Adrenal gland (tissue), 12 donors: ENCODE results near the gene RPH3AL. TPM values are rescaled to one million over a fixed set of nuclear protein-coding genes. Genes with fewer than 3 reads are reported as not detected.

Source experiments
- DNase-seq, 7 donors: peaks; one replicate each; pipeline ENCODE4 v3.0.0-alpha.2; 2019 to 2020
- H3K27ac ChIP-seq, 5 donors: fragments of 200-600 bp; sonication (generic) in 4 of 5; 1 replicate in 3 of 5; 2 replicates in 2 of 5; pipeline versions ENCODE4 v1.5.1 to v1.8.0; 2016 to 2020; ENCODE audit warnings: mild to moderate bottlenecking in 1 of 5
- H3K27me3 ChIP-seq: fragments of 200-600 bp; 2 replicates; pipeline ENCODE4 v1.8.0; 2021
- H3K36me3 ChIP-seq, 2 donors: fragments of 200-600 bp; replicated peaks in 1 of 2; 1 replicate in 1 of 2; 2 replicates in 1 of 2; pipeline versions ENCODE4 v1.5.1 to v1.8.0; 2018 to 2022
- H3K4me1 ChIP-seq, 2 donors: fragments of 200-600 bp; replicated peaks in 1 of 2; 1 replicate in 1 of 2; 2 replicates in 1 of 2; pipeline versions ENCODE4 v1.5.1 to v1.8.0; 2018 to 2021
- H3K4me3 ChIP-seq, 4 donors: fragments of 200-600 bp; sonication (generic) in 3 of 4; one replicate each; pipeline ENCODE4 v1.5.1; 2016 to 2018
- H3K9me3 ChIP-seq, 3 donors: fragments of 200-600 bp; sonication (generic) in 1 of 3; replicated peaks in 1 of 3; 1 replicate in 2 of 3; 2 replicates in 1 of 3; pipeline versions ENCODE4 v1.5.1 to v1.8.0; 2016 to 2021
- POLR2A ChIP-seq, 2 donors: fragments of 450-650 bp; IDR thresholded peaks; one replicate each; pipeline ENCODE4 v1.6.1; 2017; ENCODE audit warnings: antibody characterized with exemption in 2 of 2, mild to moderate bottlenecking in 2 of 2, moderate library complexity in 1 of 2
- WGBS, 4 donors: extraction: QIAGEN DNeasy Blood & Tissue Kit in 2 of 4; methylation state at CpG; one replicate each; pipeline versions ENCODE4 v1.1.5 to v1.1.7; 2013 to 2017; 5-methylcytosine and 5-hydroxymethylcytosine counted together
- intact Hi-C, 2 donors: fragments of 100-400 bp; cut with DNase I; formaldehyde crosslinking; loops; one replicate each; pipeline versions ENCODE4 v1.14.1 to v1.15.0; 2022 to 2023
- polyA plus RNA-seq, 3 donors: library from polyadenylated mRNA; stranded (reverse); fragments of 200-250 nt in 2 of 3; fragments of 350-450 nt in 1 of 3; fragmentation: Illumina TruSeq in 1 of 3; extraction: RNeasy Lipid Tissue Mini Kit (QIAGEN cat#74804) in 1 of 3; gene quantifications; one replicate each; pipeline ENCODE4 v1.2.3, GENCODE V29; 2013 to 2014
- total RNA-seq, 9 donors: library from RNA; depleted of rRNA in 4 of 9; stranded (reverse); fragments of >200 nt in 4 of 9; fragments of 120-200 nt in 1 of 9; fragmentation: NEBNext Ultra II Directional in 1 of 9; extraction: Animal tissue kit (Norgen Biotek cat#: 25700) in 1 of 9; gene quantifications; one replicate each; pipeline versions ENCODE4 v1.1.0 to v1.2.4, GENCODE V29; 2013 to 2023
- TF ChIP-seq, protein P1 (sequence below), 6 experiments: fragments of 450-650 bp in 4 of 6; fragments of 200-600 bp in 2 of 6; sonication (generic) in 1 of 6; IDR thresholded peaks; 1 replicate in 5 of 6; 2 replicates in 1 of 6; pipeline versions ENCODE4 v1.5.1 to v1.8.0; 2016 to 2021; ENCODE audit warnings: antibody characterized with exemption in 6 of 6, mild to moderate bottlenecking in 2 of 6, moderate library complexity in 1 of 6
- donor health status: healthy with polysubstance abuse.
- donor health status: Bipolar disorder and iron deficiency.
- donor health status: DM: yes; HTN: yes; CAD: no.
- donor health status: DM: no; HTN: no; CAD: no.
- donor health status: DM: no; HTN: no; CAD: no.
- donor health status: DM: yes; HTN: yes; CAD: no.

Gene RPH3AL
- total and polyA plus RNA-seq, 12 donors, result 7.7 to 79.2 (median 33.7) TPM

DNA sequence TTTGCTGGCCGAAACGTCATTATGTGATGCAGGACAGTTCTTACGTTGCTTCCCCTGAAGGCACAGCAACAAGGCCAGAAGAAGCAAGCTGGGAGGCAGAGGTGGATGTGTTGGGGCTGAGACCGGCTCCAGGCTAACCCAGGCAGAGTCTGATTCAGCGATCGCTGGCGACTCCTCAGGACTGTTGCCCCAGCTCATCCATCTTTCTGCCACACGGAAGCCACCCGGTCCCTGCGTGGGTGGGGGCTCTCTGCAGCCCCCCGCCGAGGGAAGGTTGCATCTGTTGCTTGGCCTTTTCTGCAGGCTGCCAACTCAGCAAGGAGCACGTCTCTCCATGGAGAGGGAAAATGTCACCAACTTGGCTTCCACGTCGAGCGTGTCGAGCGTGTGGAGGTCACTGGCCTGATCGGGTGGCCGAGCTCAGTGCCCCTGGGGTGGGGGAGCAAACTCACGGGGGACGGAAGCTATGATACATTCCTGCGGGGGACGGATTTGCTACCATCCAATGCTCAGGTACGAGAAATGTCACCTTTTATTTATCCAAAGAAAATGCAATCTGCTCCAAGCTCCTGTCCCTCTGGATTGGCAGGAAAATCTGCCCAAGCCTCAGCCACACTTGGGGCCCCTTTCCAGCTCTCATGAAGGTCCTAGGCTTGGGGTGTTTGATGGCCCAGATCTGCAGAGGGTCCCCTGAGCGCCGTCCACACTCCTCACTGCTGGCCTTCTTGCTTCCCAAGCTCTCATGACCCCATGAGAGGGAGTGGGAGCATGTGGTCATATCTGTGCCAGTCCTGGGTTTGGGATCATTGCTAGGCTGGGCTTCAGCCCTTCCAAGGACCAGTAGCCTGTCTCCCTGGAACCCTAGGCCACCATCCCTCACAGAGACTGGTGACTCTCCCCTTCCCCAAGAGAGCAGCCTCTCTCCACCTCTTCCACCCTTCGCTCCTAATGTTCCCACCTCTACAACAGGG is 69.4 kb downstream of the RPH3AL start:
- peak in 5 of 7 donors; percentile 10 to 40 (median 14) for DNase-seq
- TF ChIP-seq POLR2A (IDR thresholded peaks at IDR 0.05), result no peak
- TF ChIP-seq, protein P1, sequence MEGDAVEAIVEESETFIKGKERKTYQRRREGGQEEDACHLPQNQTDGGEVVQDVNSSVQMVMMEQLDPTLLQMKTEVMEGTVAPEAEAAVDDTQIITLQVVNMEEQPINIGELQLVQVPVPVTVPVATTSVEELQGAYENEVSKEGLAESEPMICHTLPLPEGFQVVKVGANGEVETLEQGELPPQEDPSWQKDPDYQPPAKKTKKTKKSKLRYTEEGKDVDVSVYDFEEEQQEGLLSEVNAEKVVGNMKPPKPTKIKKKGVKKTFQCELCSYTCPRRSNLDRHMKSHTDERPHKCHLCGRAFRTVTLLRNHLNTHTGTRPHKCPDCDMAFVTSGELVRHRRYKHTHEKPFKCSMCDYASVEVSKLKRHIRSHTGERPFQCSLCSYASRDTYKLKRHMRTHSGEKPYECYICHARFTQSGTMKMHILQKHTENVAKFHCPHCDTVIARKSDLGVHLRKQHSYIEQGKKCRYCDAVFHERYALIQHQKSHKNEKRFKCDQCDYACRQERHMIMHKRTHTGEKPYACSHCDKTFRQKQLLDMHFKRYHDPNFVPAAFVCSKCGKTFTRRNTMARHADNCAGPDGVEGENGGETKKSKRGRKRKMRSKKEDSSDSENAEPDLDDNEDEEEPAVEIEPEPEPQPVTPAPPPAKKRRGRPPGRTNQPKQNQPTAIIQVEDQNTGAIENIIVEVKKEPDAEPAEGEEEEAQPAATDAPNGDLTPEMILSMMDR (IDR thresholded peaks at IDR 0.05), result no peak
- Histone ChIP-seq H3K9me3 (no peaks in the 10 kb centered on the region), H3K36me3 (no peaks in the 10 kb centered on the region), H3K27me3 (no peaks in the 10 kb centered on the region), H3K4me1 (peaks cover 0 to 12% of the 10 kb centered on the region in 2 donors), H3K4me3 (no peak overlapping the region), H3K27ac (no peak overlapping the region)
- 81 to 95% (median 84%) methylated on average over 9 to 28 of the region's 28 CpGs for WGBS, 4 donors
- intact Hi-C loops, result no loop called here

DNA sequence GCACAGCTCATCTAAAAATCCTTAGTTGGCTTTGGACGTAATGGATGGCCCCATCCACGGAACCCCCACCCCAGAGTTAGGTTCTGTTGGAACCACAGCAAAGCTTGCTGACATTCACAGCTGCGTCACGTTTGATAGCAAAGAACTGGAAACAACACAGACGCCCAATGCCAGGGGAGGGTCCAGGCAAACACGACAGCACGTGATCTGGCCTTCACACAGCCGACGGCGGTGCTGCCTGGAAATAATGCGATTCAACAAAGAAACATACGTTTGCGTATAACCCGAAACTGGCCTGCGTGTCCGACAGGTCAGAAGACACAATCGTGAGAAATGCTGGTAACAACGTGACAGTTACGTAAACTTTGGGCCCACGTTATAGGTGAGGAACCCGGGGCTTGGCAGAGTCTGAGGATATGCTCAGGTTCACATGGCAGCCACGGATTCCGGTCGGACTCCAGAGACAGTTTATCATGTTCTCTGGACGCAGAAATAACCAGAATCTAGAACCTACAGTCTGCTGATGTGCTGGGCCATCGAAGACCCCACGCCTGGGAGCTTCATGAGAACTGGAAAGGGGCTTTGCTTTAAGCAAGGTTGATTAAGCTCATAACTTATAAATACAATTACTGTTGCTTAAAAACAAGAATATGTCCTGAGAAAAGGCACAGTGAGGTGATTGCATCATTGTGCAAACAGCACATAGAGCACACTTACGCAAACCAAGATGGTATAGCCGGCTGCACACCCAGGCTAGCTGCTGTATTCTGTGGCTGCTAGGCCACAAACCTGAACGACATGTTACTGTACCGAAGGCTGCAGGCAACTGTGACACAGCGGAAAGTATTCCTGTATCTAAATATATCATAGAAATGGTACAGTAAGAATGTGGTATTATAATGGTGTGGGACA is 70.4 kb downstream of the RPH3AL start:
- Histone ChIP-seq H3K9me3 (no peaks in the 10 kb centered on the region), H3K27me3 (no peaks in the 10 kb centered on the region), H3K27ac (no peak overlapping the region), H3K4me3 (no peak overlapping the region), H3K4me1 (peaks cover 0 to 12% of the 10 kb centered on the region in 2 donors), H3K36me3 (no peaks in the 10 kb centered on the region)
- intact Hi-C loops, result no loop called here
- TF ChIP-seq POLR2A (IDR thresholded peaks at IDR 0.05), result no peak
- TF ChIP-seq, protein P1 (IDR thresholded peaks at IDR 0.05), result no peak
- DNase-seq, result peak in 4 of 7 donors; percentile 3 to 47 (median 13)
- 84 to 90% (median 87%) methylated on average over 30 to 32 of the region's 32 CpGs for WGBS, 4 donors

DNA sequence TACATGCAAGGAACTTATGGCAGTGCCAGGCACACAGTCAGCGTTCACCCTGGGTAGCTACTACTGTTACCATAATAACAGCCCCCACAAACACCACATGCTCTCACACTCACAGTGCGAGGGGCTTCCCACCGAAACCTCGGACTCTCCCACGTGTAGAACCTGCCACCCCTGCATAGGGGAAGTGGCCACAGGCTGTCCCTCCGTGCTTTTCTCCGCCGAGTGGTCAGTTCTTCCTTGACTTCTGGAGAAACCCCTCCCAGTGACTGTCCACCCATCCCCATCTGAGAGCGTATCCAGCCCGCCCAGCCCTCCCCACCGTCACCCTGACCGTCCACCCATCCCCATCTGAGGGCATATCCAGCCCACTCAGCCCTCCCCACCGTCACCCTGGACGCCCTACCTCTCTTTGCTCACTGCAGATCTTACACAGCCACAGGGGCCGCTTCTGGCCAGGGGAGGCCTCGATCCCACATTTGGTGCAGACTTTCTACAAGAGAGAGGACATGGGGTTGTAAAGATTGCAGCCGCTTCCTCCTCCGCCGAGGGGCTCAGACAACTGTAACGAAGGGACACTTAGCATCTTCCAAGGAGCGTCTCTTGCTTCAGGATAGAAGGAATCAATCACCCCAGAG is 71.1 kb downstream of the RPH3AL start:
- Histone ChIP-seq H3K9me3 (no peaks in the 10 kb centered on the region), H3K36me3 (no peaks in the 10 kb centered on the region), H3K27ac (no peak overlapping the region), H3K4me3 (no peak overlapping the region), H3K4me1 (peaks cover 0 to 12% of the 10 kb centered on the region in 2 donors), H3K27me3 (no peaks in the 10 kb centered on the region)
- 88 to 91% (median 90%) methylated on average over 19 to 21 of the region's 21 CpGs for WGBS, 4 donors
- DNase-seq, result peak in 5 of 7 donors; percentile 5 to 45 (median 10)
- TF ChIP-seq, protein P1 (IDR thresholded peaks at IDR 0.05), result no peak
- no peak for TF ChIP-seq POLR2A (IDR thresholded peaks at IDR 0.05)
- intact Hi-C loops, result no loop called here
